Measurements from ENCODE around the gene UNC13B.
A peak's percentile ranks its signal among the peaks of the same experiment; 100 is the strongest.

The UNC13B gene

DNA sequence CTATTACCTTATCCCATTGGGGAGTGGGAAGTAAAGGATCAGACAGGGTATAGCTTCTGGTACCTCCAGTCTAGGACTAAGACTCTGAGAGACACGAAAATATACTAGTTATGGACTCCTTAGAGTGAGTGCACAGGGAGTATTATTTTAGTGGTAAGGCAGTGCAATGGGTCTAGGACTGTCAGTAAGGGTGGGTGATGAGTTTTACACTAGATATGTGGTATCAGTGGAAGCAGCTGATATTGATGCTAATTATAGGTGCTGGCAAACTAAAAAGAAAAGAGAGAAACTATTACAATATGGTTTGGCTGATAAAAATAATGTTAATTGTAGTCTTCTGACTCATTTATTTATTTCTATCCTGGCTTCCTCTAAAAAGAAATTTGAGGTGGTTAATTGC, 118.6 kb downstream of the UNC13B start:
- no peak for DNase-seq

DNA sequence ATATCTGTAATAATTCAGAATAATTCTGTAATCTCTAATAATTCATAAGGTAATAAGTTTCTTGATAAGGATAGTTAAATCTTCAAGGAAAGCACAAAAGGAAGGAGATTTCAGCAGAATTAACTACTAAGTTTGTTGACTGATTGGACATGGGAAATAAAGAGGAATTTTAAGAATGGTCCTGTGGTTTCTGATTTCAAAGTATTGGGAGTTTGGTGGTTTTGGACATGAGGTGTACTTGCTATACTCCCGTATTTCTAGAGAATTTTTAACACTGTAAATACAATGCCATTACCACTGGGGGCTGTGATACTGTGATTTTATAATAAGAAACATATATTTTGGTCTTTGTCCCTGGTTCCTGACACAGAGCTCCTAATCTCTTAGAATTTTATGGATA, 123.9 kb downstream of the UNC13B start:
- no peak for DNase-seq

DNA sequence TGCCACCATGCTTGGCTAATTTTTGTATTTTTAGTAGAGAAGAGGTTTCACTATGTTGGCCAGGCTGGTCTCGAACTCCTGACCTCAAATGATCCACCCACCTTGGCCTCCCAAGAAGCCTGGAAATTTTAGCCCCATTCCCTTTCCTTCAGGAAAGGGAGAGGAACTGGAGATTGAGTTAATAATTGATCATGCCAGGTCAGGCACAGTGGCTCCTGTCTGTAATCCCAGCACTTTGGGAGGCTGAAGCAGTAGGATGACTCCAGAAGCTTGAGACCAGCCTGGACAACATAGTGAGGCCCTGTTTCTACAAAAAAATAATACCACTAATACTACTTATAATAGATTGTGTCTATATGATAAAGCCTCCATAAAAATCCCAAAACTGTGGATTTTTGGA, 124.6 kb downstream of the UNC13B start:
- DNase-seq: no peak

DNA sequence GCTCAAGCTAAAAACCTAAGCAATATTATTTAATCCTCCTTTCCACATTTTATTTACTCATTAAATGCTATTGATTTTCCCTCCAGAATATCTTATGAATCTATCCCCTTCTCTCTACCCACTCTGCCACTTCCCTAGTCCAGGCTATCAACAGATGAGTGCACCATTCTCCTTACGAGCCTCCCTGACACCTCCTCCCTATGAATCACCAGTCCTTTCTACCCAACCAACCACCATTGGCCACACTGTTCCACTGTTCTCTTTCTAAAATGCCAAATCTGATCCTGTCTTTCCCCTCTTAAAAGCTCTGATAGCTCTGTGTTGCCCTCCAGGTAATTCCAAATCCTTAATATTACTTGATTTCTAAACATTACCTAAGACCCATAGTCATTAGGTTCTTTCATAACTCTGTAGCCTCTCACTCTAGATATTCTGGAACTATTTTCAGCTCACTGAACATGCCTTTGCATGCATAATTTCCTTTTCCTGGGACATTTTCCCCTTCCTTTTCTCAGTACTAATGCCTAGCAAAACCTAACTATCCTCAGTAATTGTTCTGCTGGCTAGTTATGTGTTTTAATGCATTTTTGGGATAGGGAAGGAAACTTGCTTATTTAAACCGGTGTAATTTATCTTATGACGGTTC, 126.3 kb downstream of the UNC13B start:
- no peak for DNase-seq

DNA sequence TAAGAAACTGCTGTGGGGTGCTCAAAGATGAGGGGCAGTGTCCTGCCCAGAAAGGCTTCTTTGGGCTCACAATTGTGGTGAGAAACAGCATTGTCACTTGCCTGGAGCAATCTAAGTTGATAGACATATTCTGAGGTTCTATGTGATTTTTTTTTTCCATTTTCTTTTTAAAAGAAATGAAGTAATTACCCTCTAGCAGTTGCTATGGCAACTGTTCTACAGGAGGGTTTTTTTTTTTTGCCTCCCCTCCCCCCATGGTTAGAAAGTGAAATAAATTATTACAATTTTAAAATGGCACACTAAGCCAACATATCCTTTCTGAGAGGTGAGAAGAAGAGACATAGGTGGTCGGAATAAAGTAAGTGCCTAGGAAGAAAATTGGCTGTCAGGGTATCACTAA, 127.0 kb downstream of the UNC13B start:
- no peak for DNase-seq

DNA sequence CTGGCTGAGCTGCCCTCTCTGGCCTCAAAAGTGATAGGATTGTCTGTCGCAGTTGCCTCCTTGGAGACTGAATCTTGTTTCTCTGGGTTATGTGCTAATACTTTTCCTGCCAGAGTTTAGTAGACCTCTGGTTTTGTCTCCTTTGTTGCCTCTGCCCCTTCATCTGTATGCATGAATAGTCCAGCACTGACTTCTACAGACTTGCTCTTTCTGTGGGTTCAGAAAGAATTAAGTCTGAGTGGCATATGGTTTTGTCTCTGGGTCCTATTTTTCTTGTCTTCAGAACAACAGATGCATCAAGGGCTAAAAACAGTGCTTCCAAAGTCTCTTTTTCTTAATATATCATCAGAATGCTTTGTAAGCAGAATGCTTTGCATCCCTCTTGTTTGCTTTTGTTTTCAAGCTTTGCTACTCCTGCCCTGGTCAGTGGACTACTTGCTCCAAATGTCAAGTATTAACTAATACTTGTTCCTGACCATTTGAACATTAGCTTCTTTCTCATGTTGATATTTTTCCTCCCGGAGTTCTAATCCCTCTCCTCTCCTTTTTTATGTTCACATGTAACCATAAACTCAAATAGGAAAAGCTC, 131.7 kb downstream of the UNC13B start:
- DNase-seq: no peak

DNA sequence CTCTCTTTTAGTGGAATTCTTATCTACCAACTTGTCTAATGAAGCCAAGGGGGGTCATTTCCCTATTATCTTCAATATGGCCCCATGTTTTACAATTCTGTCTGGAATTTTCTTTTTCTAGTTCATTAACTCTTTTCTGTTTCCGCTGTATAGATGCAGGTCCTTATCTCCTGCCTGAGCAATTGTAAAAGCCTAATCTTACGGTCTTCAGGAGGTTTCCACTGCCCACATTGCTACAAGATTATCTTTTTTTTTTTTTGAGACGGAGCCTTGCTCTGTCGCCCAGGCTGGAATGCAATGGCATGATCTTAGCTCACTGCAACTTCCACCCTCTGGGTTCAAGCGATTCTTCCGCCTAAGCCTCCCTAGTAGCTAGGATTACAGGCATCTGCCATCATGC, 132.3 kb downstream of the UNC13B start:
- DNase-seq: no peak

DNA sequence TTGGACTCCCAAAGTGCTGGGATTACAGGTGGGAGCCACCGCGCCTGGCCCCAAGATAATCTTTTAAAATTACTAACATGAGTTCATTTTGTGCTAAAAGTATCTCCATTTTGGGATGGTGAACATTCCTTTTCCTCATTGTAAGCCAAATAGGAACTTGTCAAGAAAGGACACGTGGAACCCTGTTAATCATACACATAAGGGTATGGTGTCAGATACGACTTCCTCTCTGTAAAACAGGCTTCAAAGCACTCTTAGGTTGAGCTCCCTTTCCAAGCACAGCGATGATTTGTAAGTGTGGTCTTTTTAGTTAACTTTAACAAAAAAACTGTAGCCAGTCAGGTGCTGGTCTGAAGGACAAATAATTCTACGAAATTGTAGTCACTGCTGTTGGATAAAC, 132.7 kb downstream of the UNC13B start:
- DNase-seq: no peak

DNA sequence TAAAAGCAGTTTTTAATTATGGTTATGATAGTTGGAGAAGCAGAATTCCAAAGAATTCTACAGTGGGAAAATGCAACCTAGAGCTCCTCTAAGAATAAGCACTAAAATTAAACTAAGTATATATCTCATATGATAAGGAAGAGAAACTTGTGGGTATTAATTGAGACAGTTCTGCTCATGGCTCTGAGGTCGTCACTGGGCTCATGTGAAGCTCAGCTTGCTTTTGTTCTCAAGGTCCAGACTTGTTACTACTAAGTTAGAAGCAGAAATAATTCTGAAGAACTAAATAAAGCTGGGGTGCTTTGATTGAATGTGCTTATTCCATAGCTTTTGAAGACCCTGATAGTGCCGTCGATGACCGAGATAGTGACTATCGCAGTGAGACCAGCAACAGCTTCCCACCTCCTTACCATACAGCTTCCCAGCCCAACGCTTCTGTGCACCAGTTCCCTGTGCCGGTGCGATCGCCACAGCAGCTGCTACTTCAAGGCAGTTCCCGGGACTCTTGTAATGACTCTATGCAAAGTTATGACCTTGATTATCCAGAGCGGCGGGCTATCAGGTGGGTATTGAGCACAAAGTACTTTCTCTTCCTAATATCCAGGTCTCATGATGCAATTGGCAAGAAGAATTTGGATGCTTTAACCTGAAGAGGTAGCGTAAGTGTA, 133.7 kb downstream of the UNC13B start:
- DNase-seq: no peak

DNA sequence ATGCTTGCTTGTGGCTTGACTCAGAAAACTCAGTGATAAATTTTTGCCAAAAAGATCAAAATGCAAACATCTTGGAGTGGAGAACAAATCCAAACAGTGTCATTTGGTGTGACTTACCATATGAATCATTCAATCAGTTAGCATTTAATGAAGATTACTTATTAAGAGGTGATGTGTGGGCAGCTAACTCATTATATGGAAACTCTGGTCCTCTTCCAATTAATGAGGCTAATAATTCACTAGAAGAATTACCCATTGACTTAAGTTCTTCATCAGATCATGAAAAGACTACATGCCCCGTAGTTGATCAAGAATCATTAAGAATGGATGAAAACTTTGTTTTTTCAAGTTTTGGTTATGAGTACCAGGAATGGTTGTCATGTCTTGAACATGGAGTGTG, 141.8 kb downstream of the UNC13B start:
- DNase-seq: no peak

DNA sequence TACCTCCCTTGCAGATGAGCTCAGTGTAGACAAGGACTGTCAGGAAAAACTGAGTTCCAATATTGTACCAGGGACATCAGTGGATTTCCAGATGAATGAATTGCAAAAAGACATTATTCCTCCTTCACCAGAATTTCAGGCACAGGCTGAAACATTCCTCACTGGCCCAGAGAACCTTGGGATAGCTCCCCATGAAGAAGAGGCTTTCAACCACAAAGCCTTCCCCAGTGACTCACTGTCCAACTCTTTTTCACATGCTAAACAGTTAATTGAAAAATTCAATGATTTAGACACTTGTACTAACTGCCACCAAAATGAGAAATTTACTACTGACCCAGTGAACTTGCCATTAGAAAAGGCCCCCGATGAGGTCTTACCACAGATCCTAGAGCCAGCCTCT, 144.5 kb downstream of the UNC13B start:
- no peak for DNase-seq

DNA sequence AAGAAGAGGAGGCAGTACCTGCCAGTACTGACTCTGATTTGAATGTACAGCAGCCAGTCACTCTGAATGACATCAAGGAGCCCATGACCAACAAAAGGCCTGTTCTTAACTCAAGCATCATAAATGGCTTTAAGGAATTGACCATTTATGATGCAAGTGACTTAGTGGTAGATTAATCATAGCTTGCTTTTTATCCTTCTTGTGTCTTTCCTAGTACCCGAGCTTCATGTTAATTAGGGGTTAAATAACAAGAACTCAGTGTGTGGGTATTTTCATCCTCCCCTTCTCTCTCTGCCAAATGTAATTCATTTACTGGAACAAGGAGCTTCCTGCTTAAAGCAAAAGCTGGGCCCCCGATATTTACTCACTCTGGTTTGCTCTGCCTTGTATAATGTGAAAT, 146.5 kb downstream of the UNC13B start:
- DNase-seq: no peak

DNA sequence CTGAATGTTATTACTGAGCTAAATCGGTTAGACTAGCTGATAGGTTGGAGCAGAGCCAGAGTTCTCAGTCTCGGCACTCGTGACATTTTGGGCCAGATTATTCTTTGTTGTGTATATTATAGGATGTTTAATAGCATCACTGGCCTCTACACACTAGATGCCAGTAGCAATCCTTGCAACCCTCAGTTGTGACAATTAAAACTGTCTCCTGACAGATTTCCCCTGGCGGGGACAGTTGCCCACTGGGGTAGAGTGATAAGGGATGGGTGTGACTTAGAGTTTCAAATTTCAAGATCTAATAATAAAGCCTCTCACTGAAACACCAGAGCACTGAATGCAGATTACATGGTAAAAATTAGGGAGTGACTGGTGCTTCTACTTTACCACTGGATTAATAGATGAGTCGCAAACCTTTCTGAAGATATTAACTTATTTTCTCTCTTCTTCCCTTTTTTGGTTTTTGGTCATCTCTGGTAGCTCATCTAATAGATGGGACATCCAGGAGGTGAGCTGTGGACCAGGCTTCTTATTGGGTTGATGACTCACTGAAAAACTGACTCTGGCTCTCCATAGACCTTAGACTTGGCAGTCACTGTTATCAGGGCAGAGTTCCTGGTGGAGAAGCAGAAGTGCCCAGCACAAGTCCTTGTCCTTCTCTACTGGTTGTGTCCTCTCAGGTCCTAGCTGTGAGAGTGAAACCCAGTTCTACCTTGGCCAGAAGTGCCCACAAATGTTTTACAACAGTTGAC, 150.3 kb downstream of the UNC13B start:
- DNase-seq: no peak

DNA sequence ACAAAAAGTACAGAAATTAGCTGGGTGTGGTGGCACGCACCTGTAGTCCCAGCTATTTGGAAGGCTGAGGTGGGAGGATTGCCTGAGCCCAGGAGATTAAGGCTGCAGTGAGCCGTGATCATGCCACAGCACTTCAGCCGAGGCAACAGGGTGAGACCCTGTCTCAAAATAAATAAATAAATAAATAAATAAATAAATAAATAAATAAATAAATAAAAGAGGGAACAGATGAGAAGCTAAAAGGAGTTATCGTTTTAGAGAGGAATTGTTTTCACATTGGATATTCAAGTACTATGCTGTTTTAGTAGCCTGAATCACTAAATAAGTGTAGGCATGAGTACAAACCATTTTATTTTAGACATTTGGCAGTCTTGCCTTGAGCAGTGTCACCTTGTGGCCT, 151.7 kb downstream of the UNC13B start:
- no peak for DNase-seq

DNA sequence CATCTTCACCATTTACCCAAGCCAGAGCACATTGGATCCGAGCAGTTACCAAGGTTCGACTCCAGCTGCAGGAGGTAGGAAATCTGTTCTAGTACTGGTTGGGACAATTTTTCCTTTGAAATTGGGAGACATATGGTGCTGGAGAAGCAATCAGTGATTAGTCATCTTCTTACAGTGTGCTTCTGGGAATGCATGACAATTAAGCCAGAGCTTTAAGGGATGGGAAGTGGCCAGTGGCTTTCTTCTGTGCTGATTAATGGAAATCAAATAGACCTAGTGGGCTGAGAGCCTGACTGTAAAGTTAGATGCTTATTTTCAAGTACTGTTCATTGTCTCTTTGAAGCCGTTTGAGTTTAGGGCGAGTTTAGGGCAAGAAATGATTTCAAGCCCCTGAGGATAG, 152.1 kb downstream of the UNC13B start:
- no peak for DNase-seq

DNA sequence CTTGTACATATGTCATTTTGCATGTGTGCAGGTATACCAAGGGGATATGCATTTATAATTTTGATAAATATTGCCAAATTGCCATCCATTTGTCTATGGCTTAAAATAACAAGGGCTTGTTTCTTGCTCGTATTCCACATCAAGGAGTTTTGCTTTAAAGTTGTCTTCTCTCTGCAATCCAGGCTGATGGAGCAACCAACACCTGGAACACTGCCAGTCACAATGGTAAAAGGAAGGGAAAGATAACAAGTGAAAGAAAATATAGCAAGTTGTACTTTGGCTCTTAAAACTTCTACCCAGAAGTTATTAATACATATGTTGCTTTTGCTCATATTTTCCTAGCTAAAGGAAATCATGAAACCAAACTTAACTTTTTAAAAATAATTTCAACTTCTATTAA, 156.9 kb downstream of the UNC13B start:
- no peak for DNase-seq

DNA sequence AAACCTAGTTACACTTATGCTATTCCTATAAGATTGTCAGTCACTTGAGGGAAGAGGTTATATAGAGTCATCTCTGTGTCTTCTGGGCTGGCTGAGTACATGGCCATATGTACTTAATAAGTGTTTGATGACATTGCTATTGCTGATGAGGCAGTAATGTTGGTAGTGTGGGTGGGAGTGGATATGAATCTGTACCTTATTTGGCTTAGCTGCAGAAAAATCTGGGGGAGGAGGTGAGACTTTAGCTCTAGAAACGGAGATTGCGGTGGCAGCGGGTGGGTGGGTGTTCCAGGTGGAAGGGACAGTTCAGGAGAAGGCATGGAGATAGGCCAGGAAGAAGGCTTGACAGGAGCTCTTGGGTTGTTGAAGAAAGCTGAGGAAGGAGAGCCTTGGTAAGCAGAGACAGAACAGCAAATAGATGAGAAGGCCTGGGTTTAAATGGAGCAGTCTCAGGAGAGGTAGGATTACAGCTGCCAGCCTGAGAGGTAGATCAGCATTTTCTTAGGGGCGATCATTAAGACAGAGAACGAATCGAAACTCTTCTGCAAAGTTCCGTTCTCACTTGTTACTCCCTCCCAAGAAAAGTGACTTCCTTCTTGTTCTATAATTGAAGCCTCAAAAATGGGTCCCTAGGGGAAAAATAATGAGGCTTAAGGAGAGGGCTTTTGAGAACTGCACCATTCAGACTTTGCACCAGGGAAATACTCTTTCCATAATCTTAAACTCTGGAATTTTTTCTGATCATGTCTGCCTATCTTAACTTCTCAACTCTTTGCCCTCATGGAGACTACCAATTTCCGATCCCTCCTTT, 160.5 kb downstream of the UNC13B start:
- DNase-seq: no peak

DNA sequence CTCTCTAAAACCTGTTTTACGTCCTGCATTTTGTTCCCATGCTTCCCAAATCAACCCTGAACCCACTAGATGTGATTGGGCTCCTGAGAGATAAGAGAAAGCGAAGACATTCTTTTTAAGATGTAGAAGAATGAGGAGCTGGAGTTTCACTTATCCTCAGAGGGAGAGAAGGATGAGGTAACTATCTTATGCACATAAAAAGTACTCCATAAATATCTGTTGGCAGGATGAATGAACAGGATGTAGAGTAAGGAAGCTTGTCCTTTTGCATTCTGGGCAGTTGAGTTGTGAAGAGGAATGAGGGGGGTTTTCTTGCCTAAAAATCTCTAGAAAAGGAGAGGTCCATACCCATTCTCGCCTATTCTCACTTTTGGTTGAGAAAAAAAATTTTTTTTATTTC, 163.2 kb downstream of the UNC13B start:
- DNase-seq: no peak

DNA sequence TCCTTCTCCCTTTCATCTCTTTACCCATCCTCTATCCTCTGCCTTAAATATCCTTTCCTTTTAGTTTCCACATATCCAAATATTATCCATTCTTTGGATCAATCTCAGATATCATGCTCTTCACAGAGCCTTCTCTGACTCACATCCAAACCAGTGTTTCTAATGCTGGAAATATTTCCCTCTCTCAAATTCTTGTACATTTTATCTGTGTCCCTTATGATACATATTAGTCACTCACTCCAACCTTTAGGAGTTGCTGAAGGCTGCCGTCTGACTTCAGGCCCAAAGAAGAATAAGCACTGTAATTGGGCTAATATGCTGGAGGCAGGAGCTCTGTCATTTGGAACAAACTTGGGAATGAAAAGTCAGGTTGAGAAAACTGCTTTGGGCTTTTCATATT, 171.7 kb downstream of the UNC13B start:
- peak; percentile 17 for DNase-seq

DNA sequence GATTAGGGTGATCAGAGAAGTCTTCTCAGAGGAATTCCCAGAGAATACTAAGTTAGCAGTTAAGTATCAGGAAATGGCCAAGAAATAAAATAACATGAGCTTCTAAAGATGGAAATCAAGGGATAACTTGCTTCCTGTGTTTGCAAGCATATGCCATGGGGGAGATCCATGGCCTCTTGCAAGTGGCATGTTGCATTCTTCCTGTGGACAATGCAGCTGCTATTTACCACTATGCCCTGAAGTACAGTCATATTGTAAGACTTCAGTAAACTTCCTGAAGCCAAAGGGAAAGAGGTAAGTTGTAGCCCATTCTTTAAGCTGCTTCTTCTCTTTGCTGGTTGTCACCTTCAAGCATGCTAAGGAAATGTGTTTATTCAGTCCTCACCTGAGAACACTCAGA, 173.4 kb downstream of the UNC13B start:
- no peak for DNase-seq

DNA sequence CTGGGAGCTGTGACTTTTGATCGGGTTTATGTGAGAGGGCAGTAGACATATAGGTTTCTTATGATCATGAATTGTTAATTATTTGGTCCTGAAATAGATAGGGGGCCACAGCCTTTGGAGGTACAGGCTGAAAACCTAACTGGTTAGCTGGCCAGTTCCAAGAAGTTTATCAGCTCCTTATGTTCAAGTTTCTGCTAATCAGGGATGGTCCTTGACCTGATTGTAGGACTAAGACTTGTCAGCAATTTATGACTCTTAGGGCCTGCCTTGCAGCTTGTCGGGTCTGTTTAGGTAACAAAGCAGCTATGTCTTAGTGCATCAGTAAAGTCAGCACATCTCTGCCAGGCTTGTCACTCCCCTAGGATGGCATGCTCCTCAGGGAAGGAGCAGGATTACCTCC, 176.3 kb downstream of the UNC13B start:
- no peak for DNase-seq

DNA sequence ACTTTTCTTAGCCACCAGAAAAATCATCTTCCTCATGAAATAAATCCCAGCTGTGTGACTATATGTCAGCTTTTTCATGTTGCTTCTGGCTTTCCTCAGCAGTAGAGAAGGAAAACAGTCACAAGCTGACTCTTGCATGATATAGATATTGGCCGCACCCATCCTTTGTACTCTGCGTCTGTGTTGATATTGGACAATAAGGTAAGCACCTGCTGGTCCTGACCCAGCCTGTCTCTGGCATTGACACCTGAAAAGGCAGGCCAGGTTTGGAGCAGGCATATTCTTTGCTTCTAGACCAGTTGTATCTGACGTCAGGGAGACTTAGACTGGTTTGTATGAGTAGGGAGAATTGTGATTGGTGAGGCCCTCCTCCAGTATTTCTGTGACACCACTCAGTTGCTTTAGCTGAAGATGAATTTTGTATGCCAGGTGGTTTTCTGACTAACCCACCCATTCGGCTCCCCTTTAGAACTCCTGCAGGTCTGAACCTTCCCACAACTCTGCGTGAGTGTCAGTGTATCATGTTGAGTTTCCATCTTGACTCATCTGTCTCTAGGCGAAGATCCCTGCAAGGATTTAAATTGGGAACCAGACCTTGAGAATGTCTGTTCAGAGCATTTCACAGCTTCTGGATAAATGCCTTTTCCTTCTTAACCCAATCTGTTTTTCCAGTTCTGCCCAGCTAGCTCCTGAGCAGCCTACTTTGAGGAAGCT, 176.9 kb downstream of the UNC13B start:
- no peak for DNase-seq

DNA sequence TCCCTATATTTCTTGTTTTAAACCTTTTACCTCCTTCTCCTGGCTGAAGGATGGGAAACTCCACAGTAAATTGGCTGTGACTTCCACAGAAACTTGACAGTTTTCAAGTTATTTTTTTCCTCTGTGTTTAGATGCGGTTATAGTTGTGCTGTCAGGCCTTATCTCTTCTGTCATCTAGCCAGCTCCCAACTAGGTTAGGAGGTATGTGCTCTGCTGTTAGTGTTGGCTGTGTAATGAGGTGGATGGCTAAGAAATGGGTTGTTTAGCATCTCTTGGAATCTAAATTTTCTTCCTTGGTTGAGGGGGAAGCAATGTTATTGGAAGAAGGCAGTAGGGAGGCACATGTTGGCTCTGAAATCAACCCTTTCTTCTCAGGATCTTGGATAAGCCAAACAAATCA, 178.2 kb downstream of the UNC13B start:
- DNase-seq: no peak

Data from 8988T (cell line).